HG03575 (cell line): ENCODE measurements around the gene PSD.

Source experiments
- ATAC-seq: cut with Tn5 transposase; IDR thresholded peaks from one replicate; pipeline ENCODE4 v1.9.1; 2021; ENCODE audit not compliant: unreplicated experiment, insufficient number of reproducible peaks, low FRiP score; ENCODE audit errors: extremely low read depth

Gene PSD

GRCh38 chr10:102408131-102408727 lies 10.4 kb downstream of the PSD start:
- no peak for ATAC-seq

- ATAC-seq = no peak
Observed at GRCh38 chr10:102407425-102408130, 11.0 kb downstream of the PSD start.

- ATAC-seq = no peak
Observed at GRCh38 chr10:102406815-102407214, 11.8 kb downstream of the PSD start.

DNA sequence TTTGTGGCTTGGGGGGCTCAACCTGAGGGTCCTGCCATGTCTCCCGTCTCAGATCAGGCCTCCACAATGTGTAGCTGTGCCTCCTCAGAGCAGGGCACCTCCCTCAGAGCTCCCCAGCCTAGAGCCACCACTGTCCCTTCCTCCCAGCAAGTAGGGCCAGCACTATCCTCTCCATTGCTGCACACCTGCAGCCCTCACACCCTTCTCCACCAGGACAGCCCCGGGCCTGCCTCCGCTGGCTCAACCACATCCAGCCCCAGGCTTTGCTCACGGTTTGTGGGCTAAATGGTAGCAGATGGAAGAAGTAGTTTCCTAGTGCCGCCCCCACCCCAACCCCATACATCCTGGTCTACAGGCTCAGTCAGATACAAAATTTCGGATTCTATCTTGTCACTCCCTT lies 13.0 kb downstream of the PSD start:
- no peak for ATAC-seq

DNA sequence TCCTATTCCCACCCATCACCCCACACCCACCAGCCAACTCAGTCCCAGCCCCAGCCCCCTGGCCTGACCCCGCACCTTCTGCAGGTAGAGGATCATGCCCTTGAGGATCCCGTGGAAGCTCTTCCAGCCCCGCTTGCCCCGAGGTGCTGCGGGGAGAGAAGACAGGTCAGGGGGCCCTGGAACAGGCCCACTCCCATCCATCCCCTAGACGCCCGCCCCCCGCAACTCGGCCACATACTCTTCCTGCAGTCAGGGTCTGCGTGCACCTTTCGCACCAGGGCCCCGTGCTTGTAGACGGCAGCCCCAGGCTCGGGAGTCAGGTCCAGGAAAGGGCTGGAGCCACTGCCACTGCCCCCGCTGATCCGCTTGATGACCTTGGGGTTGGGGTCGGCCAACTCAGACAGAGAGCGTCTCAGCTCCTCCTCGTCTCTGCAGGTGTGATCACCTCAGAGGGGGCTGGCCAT lies 13.4 kb downstream of the PSD start:
- ATAC-seq = no peak

- no peak for ATAC-seq
Observed at GRCh38 chr10:102404361-102405107, 14.1 kb downstream of the PSD start.

- no peak for ATAC-seq
Observed at GRCh38 chr10:102403115-102403514, 15.5 kb downstream of the PSD start.

DNA sequence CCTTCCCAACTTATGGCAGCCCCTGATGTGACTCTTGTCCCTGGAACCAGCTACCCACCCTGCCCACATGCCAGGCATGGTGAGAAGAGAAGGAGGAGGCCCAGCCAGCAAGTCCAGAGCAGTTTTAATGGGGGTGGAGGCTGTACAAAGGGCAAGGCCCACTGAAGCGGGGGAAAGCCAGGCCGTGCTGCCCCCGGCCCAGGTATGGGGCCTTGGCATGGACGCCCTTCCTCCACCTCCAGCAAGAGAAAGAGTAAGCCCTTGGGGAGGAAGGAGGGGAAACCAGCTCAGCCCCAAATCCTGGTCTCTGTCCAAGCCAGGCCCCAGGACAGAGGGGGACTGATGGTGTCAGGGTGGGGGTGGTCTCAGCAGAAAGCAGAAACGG lies 16.1 kb downstream of the PSD start:
- no peak for ATAC-seq

DNA sequence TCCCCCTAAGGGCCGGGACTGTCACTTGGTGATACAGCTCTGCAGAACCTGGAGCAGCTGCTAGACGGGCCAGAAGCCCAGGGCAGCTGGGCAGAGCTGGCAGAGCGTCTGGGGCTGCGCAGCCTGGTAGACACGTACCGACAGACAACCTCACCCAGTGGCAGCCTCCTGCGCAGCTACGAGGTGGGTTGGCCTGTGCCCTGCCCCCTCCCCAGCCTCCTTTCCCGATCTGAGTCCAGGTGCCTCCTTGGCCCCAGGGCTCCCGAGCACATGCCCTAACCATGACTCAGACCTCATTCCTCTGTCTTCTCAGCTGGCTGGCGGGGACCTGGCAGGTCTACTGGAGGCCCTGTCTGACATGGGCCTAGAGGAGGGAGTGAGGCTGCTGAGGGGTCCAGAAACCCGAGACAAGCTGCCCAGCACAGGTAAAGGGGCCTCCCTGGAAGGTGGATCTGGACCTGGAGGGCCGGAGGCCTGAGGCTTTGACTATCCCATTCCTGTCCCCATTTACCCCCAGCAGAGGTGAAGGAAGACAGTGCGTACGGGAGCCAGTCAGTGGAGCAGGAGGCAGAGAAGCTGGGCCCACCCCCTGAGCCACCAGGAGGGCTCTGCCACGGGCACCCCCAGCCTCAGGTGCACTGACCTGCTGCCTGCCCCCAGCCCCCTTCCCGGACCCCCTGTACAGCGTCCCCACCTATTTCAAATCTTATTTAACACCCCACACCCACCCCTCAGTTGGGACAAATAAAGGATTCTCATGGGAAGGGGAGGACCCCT lies 16.7 kb downstream of the PSD start:
- no peak for ATAC-seq

GRCh38 chr10:102401342-102401654 lies 17.3 kb downstream of the PSD start:
- no peak for ATAC-seq

DNA sequence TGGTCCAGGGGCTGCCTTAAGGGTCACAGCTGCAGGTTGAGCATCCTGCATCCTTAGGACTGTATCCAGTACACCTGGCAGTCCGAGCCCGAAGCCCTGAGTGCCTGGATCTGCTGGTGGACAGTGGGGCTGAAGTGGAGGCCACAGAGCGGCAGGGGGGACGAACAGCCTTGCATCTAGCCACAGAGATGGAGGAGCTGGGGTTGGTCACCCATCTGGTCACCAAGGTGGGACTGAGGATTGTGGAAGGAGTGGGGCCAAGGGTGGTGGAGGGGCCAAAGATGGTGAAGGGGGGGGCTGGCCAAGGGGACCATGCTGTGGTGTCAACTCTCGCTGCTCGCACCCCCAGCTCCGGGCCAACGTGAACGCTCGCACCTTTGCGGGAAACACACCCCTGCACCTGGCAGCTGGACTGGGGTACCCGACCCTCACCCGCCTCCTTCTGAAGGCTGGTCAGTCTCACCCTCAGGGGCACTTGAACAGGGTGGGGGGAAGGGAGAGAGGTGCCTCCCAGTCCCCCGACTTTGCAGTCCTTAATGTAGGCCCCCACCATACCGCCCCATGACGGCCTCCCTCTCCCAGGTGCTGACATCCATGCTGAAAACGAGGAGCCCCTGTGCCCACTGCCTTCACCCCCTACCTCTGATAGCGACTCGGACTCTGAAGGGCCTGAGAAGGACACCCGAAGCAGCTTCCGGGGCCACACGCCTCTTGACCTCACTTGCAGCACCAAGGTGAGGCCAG lies 17.8 kb downstream of the PSD start:
- ATAC-seq = no peak

DNA sequence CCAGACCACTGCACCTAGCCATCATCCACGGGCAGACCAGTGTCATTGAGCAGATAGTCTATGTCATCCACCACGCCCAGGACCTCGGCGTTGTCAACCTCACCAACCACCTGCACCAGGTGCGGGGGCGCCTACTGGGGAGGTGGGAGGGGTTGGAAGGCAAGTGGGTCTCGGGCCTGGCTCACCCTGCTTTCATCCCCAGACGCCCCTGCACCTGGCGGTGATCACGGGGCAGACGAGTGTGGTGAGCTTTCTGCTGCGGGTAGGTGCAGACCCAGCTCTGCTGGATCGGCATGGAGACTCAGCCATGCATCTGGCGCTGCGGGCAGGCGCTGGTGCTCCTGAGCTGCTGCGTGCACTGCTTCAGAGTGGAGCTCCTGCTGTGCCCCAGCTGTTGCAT lies 18.5 kb downstream of the PSD start:
- ATAC-seq = no peak

DNA sequence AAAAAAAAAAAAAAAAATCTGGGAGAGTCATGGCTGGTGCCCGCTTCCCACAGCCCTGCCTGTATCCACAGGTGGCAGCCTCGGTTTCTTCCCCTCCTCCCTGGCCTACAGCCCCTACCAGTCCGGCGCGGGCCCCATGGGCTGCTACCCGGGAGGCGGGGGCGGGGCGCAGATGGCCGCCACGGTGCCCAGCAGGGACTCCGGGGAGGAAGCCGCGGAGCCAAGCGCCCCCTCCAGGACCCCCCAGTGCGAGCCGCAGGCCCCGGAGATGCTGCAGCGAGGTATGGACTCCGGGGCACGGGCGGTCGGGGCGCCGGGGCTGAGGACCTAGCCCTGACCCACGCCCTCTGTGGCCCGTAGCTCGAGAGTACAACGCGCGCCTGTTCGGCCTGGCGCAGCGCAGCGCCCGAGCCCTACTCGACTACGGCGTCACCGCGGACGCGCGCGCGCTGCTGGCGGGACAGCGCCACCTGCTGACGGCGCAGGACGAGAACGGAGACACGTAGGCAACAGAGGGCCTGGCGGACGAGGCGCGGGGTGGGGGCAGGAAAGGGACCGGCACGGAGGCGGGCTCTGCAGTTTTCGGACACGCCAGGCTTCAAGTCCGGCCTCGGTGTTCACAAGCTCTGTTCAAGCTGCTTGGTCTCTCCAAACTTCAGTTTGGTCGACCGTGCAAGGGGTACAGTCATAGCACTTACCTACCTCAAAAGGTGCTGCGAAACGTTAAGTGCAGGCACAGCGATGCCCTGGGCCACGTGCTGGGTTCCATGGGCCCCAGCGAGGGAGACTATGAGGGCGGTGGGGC lies 19.2 kb downstream of the PSD start:
- no peak for ATAC-seq

DNA sequence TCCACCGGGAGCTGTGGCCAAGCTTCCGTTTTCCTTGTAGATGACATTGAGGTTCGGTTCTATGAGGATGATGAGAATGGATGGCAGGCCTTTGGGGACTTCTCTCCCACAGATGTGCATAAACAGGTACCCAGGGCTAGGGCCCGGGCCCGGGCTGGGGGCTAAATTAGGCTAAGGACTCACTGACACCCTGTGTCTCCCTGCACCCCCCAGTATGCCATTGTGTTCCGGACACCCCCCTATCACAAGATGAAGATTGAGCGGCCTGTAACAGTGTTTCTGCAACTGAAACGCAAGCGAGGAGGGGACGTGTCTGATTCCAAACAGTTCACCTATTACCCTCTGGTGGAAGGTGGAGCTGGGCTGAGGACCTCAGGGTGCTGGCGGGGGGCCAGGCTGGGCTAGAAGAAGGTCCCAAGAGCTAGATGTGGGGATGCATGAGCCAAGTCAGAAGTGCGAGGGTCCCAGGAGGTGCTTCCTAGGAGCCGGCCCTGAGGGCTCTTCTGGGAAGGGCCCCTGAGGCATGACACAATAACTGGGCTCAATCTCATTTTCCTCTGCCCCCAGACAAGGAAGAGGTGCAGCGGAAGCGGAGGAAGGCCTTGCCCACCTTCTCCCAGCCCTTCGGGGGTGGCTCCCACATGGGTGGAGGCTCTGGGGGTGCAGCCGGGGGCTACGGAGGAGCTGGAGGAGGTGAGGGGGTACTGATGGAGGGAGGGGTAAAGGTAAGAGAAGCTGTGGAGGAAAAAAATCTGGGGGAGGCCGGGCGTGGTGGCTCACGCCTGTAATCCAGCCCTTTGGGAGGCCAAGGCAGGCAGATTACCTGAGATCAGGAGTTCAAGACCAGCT lies 20.2 kb downstream of the PSD start:
- ATAC-seq = no peak

DNA sequence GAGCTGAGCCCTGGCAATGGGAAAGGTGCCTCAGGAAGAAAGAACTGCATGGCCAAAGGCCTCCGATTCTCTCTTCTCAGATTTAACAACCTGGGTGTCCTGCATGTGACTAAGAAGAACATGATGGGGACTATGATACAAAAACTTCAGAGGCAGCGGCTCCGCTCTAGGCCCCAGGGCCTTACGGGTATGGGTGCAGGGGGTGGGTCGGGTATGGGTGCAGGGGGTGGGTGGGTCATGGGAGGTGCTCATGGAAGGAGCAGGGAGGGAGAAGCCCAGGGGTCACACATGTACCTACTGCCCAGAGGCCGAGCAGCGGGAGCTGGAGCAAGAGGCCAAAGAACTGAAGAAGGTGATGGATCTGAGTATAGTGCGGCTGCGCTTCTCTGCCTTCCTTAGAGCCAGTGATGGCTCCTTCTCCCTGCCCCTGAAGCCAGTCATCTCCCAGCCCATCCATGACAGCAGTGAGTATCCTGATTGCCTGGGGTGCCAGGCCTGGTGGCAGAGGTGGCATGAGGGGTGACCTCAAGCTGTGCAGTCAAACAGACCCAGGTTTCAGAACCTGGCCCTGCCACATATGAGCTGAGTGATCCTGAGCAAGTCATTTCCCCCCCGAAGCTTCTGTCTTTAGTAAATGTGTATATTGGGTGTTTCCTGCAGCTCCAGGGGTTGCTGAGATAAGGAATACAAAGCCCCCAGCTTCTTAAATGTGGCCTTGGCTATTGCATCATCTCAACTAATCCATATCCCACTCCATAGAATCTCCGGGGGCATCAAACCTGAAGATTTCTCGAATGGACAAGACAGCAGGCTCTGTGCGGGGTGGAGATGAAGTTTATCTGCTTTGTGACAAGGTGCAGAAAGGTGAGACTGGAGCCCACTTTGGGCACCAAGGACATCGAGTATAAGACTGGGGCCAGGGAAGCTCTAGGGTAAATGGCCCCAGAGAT lies 21.1 kb downstream of the PSD start:
- ATAC-seq = no peak

DNA sequence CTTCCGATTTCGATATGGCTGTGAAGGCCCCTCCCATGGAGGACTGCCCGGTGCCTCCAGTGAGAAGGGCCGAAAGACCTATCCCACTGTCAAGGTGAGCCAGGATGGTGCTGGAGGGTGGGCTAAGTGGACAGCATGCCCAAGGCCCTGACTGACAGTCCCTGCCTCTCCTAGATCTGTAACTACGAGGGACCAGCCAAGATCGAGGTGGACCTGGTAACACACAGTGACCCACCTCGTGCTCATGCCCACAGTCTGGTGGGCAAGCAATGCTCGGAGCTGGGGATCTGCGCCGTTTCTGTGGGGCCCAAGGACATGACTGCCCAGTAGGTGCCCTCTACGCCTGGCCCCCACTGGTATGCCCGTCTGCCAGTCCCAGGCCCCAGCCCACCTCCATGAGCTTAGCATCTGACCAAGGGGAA lies 21.8 kb downstream of the PSD start:
- no peak for ATAC-seq

DNA sequence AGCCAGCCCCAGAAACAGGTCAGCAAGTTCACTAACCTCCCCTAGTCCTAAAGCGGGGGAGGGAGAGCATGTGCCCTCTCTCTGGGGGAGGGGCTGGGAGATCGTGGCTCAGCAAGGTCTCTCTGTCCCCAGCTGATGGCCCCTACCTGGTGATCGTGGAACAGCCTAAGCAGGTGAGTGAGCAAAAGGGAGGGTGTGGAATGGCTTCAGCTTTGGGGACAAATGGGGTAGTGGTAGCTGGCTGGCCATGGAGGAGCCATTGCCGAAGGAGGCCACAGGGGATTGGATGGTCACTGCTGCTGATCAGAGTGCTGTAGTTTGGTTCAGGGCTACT lies 22.3 kb downstream of the PSD start:
- ATAC-seq = no peak
